AG09309 (cell line): ENCODE measurements around the gene KDM2B.

Experiments
- DNase-seq: peaks from one replicate; pipeline ENCODE4 v3.0.0-alpha.2; 2010; ENCODE audit warnings: low read depth
- H3K4me3 ChIP-seq: 2 replicates; pipeline ENCODE4 v1.5.1; 2011; ENCODE audit warnings: mild to moderate bottlenecking, low read depth, low read length, moderate library complexity; ENCODE audit not compliant: control insufficient read depth
- CTCF ChIP-seq: IDR thresholded peaks from 2 replicates; pipeline ENCODE4 v1.5.1; 2011; ENCODE audit warnings: mild to moderate bottlenecking, low read depth, low read length, inconsistent platforms; ENCODE audit not compliant: insufficient read depth, control insufficient read depth; ENCODE audit errors: missing control alignments

KDM2B gene

DNA sequence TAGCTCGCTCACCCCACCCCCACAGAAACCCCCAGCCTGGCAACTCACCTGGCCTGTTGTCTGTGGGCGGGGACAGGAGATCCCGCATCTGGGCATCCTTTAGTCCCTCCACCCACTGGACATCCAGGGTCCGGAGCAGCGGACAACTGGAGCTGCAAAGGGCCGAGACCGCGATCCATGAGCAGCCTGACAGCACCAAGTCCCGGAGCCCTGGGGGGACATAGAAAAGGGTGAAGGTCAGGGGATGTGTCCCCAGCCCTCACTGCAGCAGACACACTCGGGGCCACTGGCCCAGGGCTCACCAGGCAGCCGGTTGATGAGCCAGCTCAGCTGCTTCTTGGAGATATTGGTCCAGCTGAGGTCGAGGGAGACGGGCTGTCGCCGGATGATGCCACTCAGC is 140.1 kb downstream of the KDM2B start:
- no peak for DNase-seq
- no peak for TF ChIP-seq CTCF
- H3K4me3 ChIP-seq: no peak overlapping the region

GRCh38 chr12:121439715-121440114 is 141.1 kb downstream of the KDM2B start:
- H3K4me3 ChIP-seq: no peak overlapping the region
- DNase-seq: no peak
- TF ChIP-seq CTCF: no peak

GRCh38 chr12:121438905-121439304 is 141.9 kb downstream of the KDM2B start:
- no peak for DNase-seq
- no peak for TF ChIP-seq CTCF
- H3K4me3 ChIP-seq: no peak overlapping the region

DNA sequence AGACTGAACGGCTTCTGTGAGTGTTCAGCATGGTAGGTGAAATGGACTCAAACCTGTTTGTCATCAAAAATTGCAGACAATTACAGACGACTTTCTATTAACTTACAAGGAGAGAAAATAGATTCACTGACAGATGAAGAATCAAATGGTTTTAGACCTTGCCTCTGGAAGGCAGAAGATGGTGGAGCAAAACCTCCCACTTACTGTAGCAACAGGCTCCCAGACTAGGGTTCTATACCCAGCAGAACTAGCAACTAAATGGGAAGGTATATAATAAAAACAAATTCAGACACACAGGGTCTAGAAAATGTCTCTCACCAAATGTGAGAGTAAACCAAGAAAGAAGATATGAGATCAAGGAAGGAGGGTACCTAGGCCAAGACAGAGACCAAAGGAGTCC is 144.1 kb downstream of the KDM2B start:
- H3K4me3 ChIP-seq: no peak overlapping the region
- TF ChIP-seq CTCF: no peak
- DNase-seq: no peak

GRCh38 chr12:121432740-121433480 is 147.9 kb downstream of the KDM2B start:
- DNase-seq: no peak
- no peak for TF ChIP-seq CTCF

GRCh38 chr12:121430833-121431415 is 149.9 kb downstream of the KDM2B start:
- H3K4me3 ChIP-seq: no peak overlapping the region
- no peak for DNase-seq
- TF ChIP-seq CTCF: no peak

More at GRCh38 chr12:121432740-121433480, 147.9 kb downstream of the KDM2B start:
- H3K4me3 ChIP-seq: no peak overlapping the region
